Left lung (tissue), 14 donors: ENCODE data around the gene RBMS2. TPM values are rescaled to one million over a fixed set of nuclear protein-coding genes. Genes with fewer than 3 reads are reported as not detected.

Experiments
- ATAC-seq: fragments of 200-7000 bp; cut with Tn5 transposase; one replicate; pipeline ENCODE4 v1.9.1; 2020; ENCODE audit warnings: moderate library complexity
- DNase-seq, 4 donors: peaks; one replicate each; pipeline ENCODE4 v3.0.0-alpha.2; 2013 to 2020
- H3K27ac ChIP-seq, 2 donors: fragments of 200-600 bp; sonication (generic) in 1 of 2; one replicate each; pipeline versions ENCODE4 v1.5.0 to v1.8.0; 2020 to 2021
- H3K27me3 ChIP-seq, 2 donors: fragments of 200-600 bp; sonication (generic) in 1 of 2; one replicate each; pipeline versions ENCODE4 v1.5.0 to v1.8.0; 2020 to 2021
- H3K36me3 ChIP-seq, 2 donors: fragments of 200-600 bp; sonication (generic) in 1 of 2; one replicate each; pipeline versions ENCODE4 v1.5.0 to v1.8.0; 2020 to 2021
- H3K4me1 ChIP-seq, 2 donors: fragments of 200-600 bp; one replicate each; pipeline ENCODE4 v1.8.0; 2021
- H3K4me3 ChIP-seq, 2 donors: fragments of 200-600 bp; sonication (generic) in 1 of 2; one replicate each; pipeline versions ENCODE4 v1.5.0 to v1.8.0; 2020 to 2021; ENCODE audit warnings: mild to moderate bottlenecking in 1 of 2
- H3K9me3 ChIP-seq, 2 donors: fragments of 200-600 bp; sonication (generic) in 1 of 2; one replicate each; pipeline versions ENCODE4 v1.5.0 to v1.8.0; 2020 to 2021
- CTCF ChIP-seq, 2 donors: fragments of 200-600 bp; sonication (generic) in 1 of 2; IDR thresholded peaks; one replicate each; pipeline versions ENCODE4 v1.5.0 to v1.8.0; 2021; ENCODE audit warnings: antibody characterized with exemption in 2 of 2
- intact Hi-C, 2 donors: fragments of 100-400 bp; cut with DNase I; formaldehyde crosslinking; loops; one replicate each; pipeline versions ENCODE4 v1.11.2 to v1.14.2; 2022
- long read RNA-seq, 12 donors: library from polyadenylated mRNA in 2 of 12; unstranded in 2 of 12; transcript quantifications; one replicate each; pipeline ENCODE4 v2.0.0 and lab custom pipeline, GENCODE V29; 2019 to 2026
- polyA plus RNA-seq, 6 donors: library from polyadenylated mRNA; unstranded; fragments of 120-200 nt; gene quantifications; one replicate each; pipeline ENCODE4 v1.2.1, GENCODE V29; 2013; ENCODE audit not compliant: insufficient read length in 6 of 6
- total RNA-seq, 2 donors: library from RNA; stranded (reverse); fragmentation: NEBNext Ultra II Directional; extraction: Animal tissue kit (Norgen Biotek cat#: 25700); gene quantifications; one replicate each; pipeline ENCODE4 v1.2.1, GENCODE V29; 2021
- donor health status: DM: no; HTN: yes; CAD: no.
- donor health status: DM: no; HTN: no; CAD: no.

Gene RBMS2
- total RNA-seq (100 to 1,000 TPM in 1 of 2 donors, 10 to 100 TPM in 1; 81.2 to 113 TPM), polyA plus RNA-seq (10 to 100 TPM; 49.0 to 74.9 (median 67.1) TPM)
- long read RNA-seq, donor 1, full-length matches to known transcripts = 5 of 163 reads
- long read RNA-seq, donor 1, partial matches to known transcripts = 158 of 163 reads
- long read RNA-seq, donor 1, other reads (novel, unspliced or antisense) = 0 of 163 reads
- long read RNA-seq, donor 2, full-length matches to known transcripts = 2 of 138 reads
- long read RNA-seq, donor 2, partial matches to known transcripts = 129 of 138 reads
- long read RNA-seq, donor 2, other reads (novel, unspliced or antisense) = 7 of 138 reads
- long read RNA-seq, donor 3, partial matches to known transcripts = 37 of 44 reads
- long read RNA-seq, donor 3, other reads (novel, unspliced or antisense) = 7 of 44 reads
- long read RNA-seq, donor 4, full-length matches to known transcripts = 4 of 11 reads
- long read RNA-seq, donor 4, partial matches to known transcripts = 6 of 11 reads
- long read RNA-seq, donor 4, other reads (novel, unspliced or antisense) = 1 of 11 reads
- long read RNA-seq, donor 5, full-length matches to known transcripts = 3 of 64 reads
- long read RNA-seq, donor 5, partial matches to known transcripts = 61 of 64 reads
- long read RNA-seq, donor 5, other reads (novel, unspliced or antisense) = 0 of 64 reads
- long read RNA-seq, donor 6, full-length matches to known transcripts = 3 of 3 reads
- long read RNA-seq, donor 6, partial matches to known transcripts = 0 of 3 reads
- long read RNA-seq, donor 6, other reads (novel, unspliced or antisense) = 0 of 3 reads
- long read RNA-seq, donor 7 = 0 reads
- long read RNA-seq, donor 8, full-length matches to known transcripts = 1 of 2,903 reads
- long read RNA-seq, donor 8, partial matches to known transcripts = 1,064 of 2,903 reads
- long read RNA-seq, donor 8, other reads (novel, unspliced or antisense) = 1,838 of 2,903 reads
- long read RNA-seq, donor 9 = 0 reads
- long read RNA-seq, donor 10, full-length matches to known transcripts = 1 of 7 reads
- long read RNA-seq, donor 10, partial matches to known transcripts = 2 of 7 reads
- long read RNA-seq, donor 10, other reads (novel, unspliced or antisense) = 4 of 7 reads
- long read RNA-seq, donor 11, partial matches to known transcripts = 24 of 24 reads
- long read RNA-seq, donor 11, other reads (novel, unspliced or antisense) = 0 of 24 reads
- long read RNA-seq, donor 12, full-length matches to known transcripts = 5 of 1,167 reads
- long read RNA-seq, donor 12, partial matches to known transcripts = 1,150 of 1,167 reads
- long read RNA-seq, donor 12, other reads (novel, unspliced or antisense) = 12 of 1,167 reads

GRCh38 chr12:56521590-56522371, at the start of gene RBMS2:
Gene RBMS2, plus strand, starts transcription at chr12:56521820. Its CDS starts 204 bp downstream, at chr12:56522024.
- Histone ChIP-seq H3K27me3 (no peaks in the 10 kb centered on the region), H3K36me3 (peaks cover 0 to 6% of the 10 kb centered on the region in 2 donors), H3K4me1 (peaks cover 19 to 67% of the 10 kb centered on the region in 2 donors), H3K27ac (peak within 1 kb of the TSS; percentile 82 to 95), H3K9me3 (no peaks in the 10 kb centered on the region), H3K4me3 (peak within 1 kb of the TSS; percentile 42 to 60)
- no peak for TF ChIP-seq CTCF (IDR thresholded peaks at IDR 0.05)
- ATAC-seq = peak; percentile 91
- peak; percentile 68 to 95 (median 86) for DNase-seq
- intact Hi-C loops = no loop called here

- intact Hi-C loops = no loop called here
- ATAC-seq (peak; percentile 4), DNase-seq (no peak)
- TF ChIP-seq CTCF (IDR thresholded peaks at IDR 0.05) = no peak
- H3K36me3 ChIP-seq = peaks cover 0 to 6% of the 10 kb centered on the region in 2 donors
- H3K9me3 ChIP-seq = no peaks in the 10 kb centered on the region
- H3K4me1 ChIP-seq = peaks cover 4 to 19% of the 10 kb centered on the region in 2 donors
- H3K4me3 ChIP-seq = no peak overlapping the region
- H3K27me3 ChIP-seq = no peaks in the 10 kb centered on the region
- no peak overlapping the region for H3K27ac ChIP-seq
These were observed 47.2 kb upstream of the RBMS2 start for GRCh38 chr12:56474389-56474788.

- ATAC-seq (no peak), DNase-seq (no peak)
- peaks cover 0 to 2% of the 10 kb centered on the region in 2 donors for H3K4me1 ChIP-seq
- peaks cover 0 to 6% of the 10 kb centered on the region in 2 donors for H3K36me3 ChIP-seq
- intact Hi-C loops = no loop called here
- no peak for TF ChIP-seq CTCF (IDR thresholded peaks at IDR 0.05)
- H3K9me3 ChIP-seq = no peaks in the 10 kb centered on the region
- no peaks in the 10 kb centered on the region for H3K27me3 ChIP-seq
- H3K4me3 ChIP-seq = no peak overlapping the region
- H3K27ac ChIP-seq = no peak overlapping the region
These were observed 45.5 kb upstream of the RBMS2 start for GRCh38 chr12:56476143-56476542.

GRCh38 chr12:56476972-56477432, 44.6 kb upstream of the RBMS2 start:
- no peaks in the 10 kb centered on the region for H3K9me3 ChIP-seq
- DNase-seq (no peak), ATAC-seq (no peak)
- H3K4me1 ChIP-seq = no peaks in the 10 kb centered on the region
- H3K27me3 ChIP-seq = no peaks in the 10 kb centered on the region
- H3K36me3 ChIP-seq = peaks cover 0 to 6% of the 10 kb centered on the region in 2 donors
- TF ChIP-seq CTCF (IDR thresholded peaks at IDR 0.05) = no peak
- no peak overlapping the region for H3K4me3 ChIP-seq
- no peak overlapping the region for H3K27ac ChIP-seq
- intact Hi-C loops = no loop called here
